H9 (cell line): ENCODE measurements around the gene XRN1. TPM values are rescaled to one million over a fixed set of nuclear protein-coding genes. Genes with fewer than 3 reads are reported as not detected.

ENCODE experiments used
- DNase-seq: peaks from one replicate; pipeline ENCODE4 v3.0.0-alpha.2; 2017
- H2AFZ ChIP-seq: one replicate; pipeline ENCODE4 v1.6.1; 2013; ENCODE audit warnings: mild to moderate bottlenecking, low read length, control low read depth, moderate library complexity
- H2AK5ac ChIP-seq: 2 replicates; pipeline ENCODE4 v1.6.1; 2013; ENCODE audit warnings: low read length, control low read depth, mixed read lengths; ENCODE audit not compliant: insufficient read length
- H2BK120ac ChIP-seq: one replicate; pipeline ENCODE4 v1.6.1; 2013; ENCODE audit warnings: low read depth, mild to moderate bottlenecking, low read length, control low read depth, inconsistent platforms; ENCODE audit not compliant: poor library complexity, severe bottlenecking
- H2BK12ac ChIP-seq: 2 replicates; pipeline ENCODE4 v1.6.1; 2013; ENCODE audit warnings: low read length, control low read depth, mixed read lengths, low read depth; ENCODE audit not compliant: insufficient read length
- H2BK15ac ChIP-seq: 2 replicates; pipeline ENCODE4 v1.6.1; 2013; ENCODE audit warnings: low read depth, low read length, control low read depth
- H2BK20ac ChIP-seq: one replicate; pipeline ENCODE4 v1.6.1; 2013; ENCODE audit warnings: low read depth, mild to moderate bottlenecking, low read length, control low read depth, inconsistent platforms; ENCODE audit not compliant: poor library complexity, severe bottlenecking
- H2BK5ac ChIP-seq: 2 replicates; pipeline ENCODE4 v1.6.1; 2013; ENCODE audit warnings: low read length, control low read depth, mixed read lengths; ENCODE audit not compliant: insufficient read length
- H3K14ac ChIP-seq: 2 replicates; pipeline ENCODE4 v1.6.1; 2013; ENCODE audit warnings: low read length, control low read depth; ENCODE audit not compliant: insufficient read depth
- H3K18ac ChIP-seq: 2 replicates; pipeline ENCODE4 v1.6.1; 2013; ENCODE audit warnings: low read depth, mild to moderate bottlenecking, mixed read lengths, low read length, control low read depth; ENCODE audit not compliant: insufficient read length
- H3K23ac ChIP-seq: 2 replicates; pipeline ENCODE4 v1.6.1; 2013; ENCODE audit warnings: low read length, control low read depth, mixed read lengths, low read depth; ENCODE audit not compliant: insufficient read length
- H3K23me2 ChIP-seq: 2 replicates; pipeline ENCODE4 v1.6.1; 2013; ENCODE audit warnings: low read depth, mild to moderate bottlenecking, mixed read lengths, low read length, control low read depth; ENCODE audit not compliant: insufficient read length, poor library complexity, severe bottlenecking
- H3K27ac ChIP-seq: 2 replicates; pipeline ENCODE4 v1.5.1; 2013; ENCODE audit warnings: low read length, control low read depth, mixed read lengths, low read depth; ENCODE audit not compliant: insufficient read length
- H3K27me3 ChIP-seq: 2 replicates; pipeline ENCODE4 v1.6.1; 2013; ENCODE audit warnings: low read length, control low read depth, inconsistent platforms; ENCODE audit not compliant: insufficient read depth
- H3K4ac ChIP-seq: 2 replicates; pipeline ENCODE4 v1.6.1; 2013; ENCODE audit warnings: low read depth, mild to moderate bottlenecking, control low read depth, inconsistent platforms, low read length, moderate library complexity
- H3K4me1 ChIP-seq: 2 replicates; pipeline ENCODE4 v1.6.1; 2013; ENCODE audit warnings: low read length, control low read depth, inconsistent platforms; ENCODE audit not compliant: insufficient read depth
- H3K4me2 ChIP-seq: 2 replicates; pipeline ENCODE4 v1.6.1; 2013; ENCODE audit warnings: low read length, control low read depth, mixed read lengths; ENCODE audit not compliant: insufficient read length, insufficient read depth
- H3K56ac ChIP-seq: 2 replicates; pipeline ENCODE4 v1.6.1; 2013; ENCODE audit warnings: low read depth, mild to moderate bottlenecking, mixed read lengths, low read length, control low read depth; ENCODE audit not compliant: insufficient read length
- H3K79me1 ChIP-seq: 2 replicates; pipeline ENCODE4 v1.6.1; 2013; ENCODE audit warnings: low read depth, mild to moderate bottlenecking, moderate library complexity, low read length, control low read depth, inconsistent platforms; ENCODE audit not compliant: insufficient read depth, poor library complexity, severe bottlenecking
- H3K79me2 ChIP-seq: 2 replicates; pipeline ENCODE4 v1.6.1; 2013; ENCODE audit warnings: low read length, control low read depth, inconsistent platforms; ENCODE audit not compliant: insufficient read depth
- H3K9ac ChIP-seq: 2 replicates; pipeline ENCODE4 v1.6.1; 2013; ENCODE audit warnings: low read length, control low read depth, mixed read lengths; ENCODE audit not compliant: insufficient read length; ENCODE audit errors: extremely low read depth
- H3K9me3 ChIP-seq: one replicate; pipeline ENCODE4 v1.6.1; 2013; ENCODE audit warnings: low read depth, low read length, inconsistent platforms; ENCODE audit not compliant: control insufficient read depth
- H3T11ph ChIP-seq: one replicate; pipeline ENCODE4 v1.6.1; 2013; ENCODE audit warnings: mild to moderate bottlenecking, low read length, control low read depth, inconsistent platforms
- H4K20me1 ChIP-seq: one replicate; pipeline ENCODE4 v1.6.1; 2013; ENCODE audit not compliant: control insufficient read depth, insufficient read length, insufficient read depth
- H4K5ac ChIP-seq: 2 replicates; pipeline ENCODE4 v1.6.1; 2013; ENCODE audit warnings: low read depth, mild to moderate bottlenecking, mixed read lengths, low read length, control low read depth; ENCODE audit not compliant: insufficient read length
- H4K8ac ChIP-seq: replicated peaks from 2 replicates; pipeline ENCODE4 v1.6.1; 2013; ENCODE audit warnings: low read length, control low read depth, mixed read lengths, low read depth; ENCODE audit not compliant: insufficient read length
- H4K91ac ChIP-seq: 2 replicates; pipeline ENCODE4 v1.6.1; 2013; ENCODE audit warnings: low read depth, mild to moderate bottlenecking, moderate library complexity, mixed read lengths, low read length, control low read depth; ENCODE audit not compliant: insufficient read length
- H3K27ac Mint-ChIP-seq, 3 experiments: 2 replicates in 2 of 3; 3 replicates in 1 of 3; pipeline ENCODE4 v1.8.0; 2020 to 2021; ENCODE audit warnings: mixed read lengths in 3 of 3, mild to moderate bottlenecking in 1 of 3, moderate library complexity in 1 of 3
- H3K27me3 Mint-ChIP-seq: 2 replicates; pipeline ENCODE4 v1.8.0; 2021; ENCODE audit warnings: low read depth, mild to moderate bottlenecking, moderate library complexity, mixed read lengths
- H3K36me3 Mint-ChIP-seq, 3 experiments: 2 replicates in 2 of 3; 3 replicates in 1 of 3; pipeline ENCODE4 v1.8.0; 2020 to 2021; ENCODE audit warnings: low read depth in 3 of 3, mixed read lengths in 3 of 3; ENCODE audit not compliant: insufficient read depth in 1 of 3
- H3K4me1 Mint-ChIP-seq, 2 experiments: 2 replicates each; pipeline ENCODE4 v1.8.0; 2020; ENCODE audit warnings: mixed read lengths in 2 of 2
- H3K4me3 Mint-ChIP-seq, 2 experiments: 2 replicates in 1 of 2; 3 replicates in 1 of 2; pipeline ENCODE4 v1.8.0; 2020 to 2021; ENCODE audit warnings: mild to moderate bottlenecking in 2 of 2, mixed read lengths in 2 of 2, moderate library complexity in 1 of 2
- H3K9me3 Mint-ChIP-seq, 2 experiments: 2 replicates in 1 of 2; 3 replicates in 1 of 2; pipeline ENCODE4 v1.8.0; 2020; ENCODE audit warnings: mild to moderate bottlenecking in 2 of 2, mixed read lengths in 2 of 2, moderate library complexity in 1 of 2
- WGBS: extraction: QIAGEN DNeasy Blood & Tissue Kit; methylation state at CpG from one replicate; pipeline ENCODE4 v1.1.7; 2013; ENCODE audit warnings: missing lambda C conversion rate, low lambda C conversion rate, mixed read lengths; ENCODE audit not compliant: insufficient read length; ENCODE audit errors: extremely low coverage; 5-methylcytosine and 5-hydroxymethylcytosine counted together
- total RNA-seq: library from RNA; stranded (reverse); gene quantifications from 2 replicates; pipeline ENCODE4 v1.2.1, GENCODE V29; 2021
- TF ChIP-seq, protein P1 (sequence below): fragments of 200-600 bp; sonication (generic); conservative IDR thresholded peaks from 3 replicates; pipeline ENCODE4 v1.8.0; 2021; ENCODE audit warnings: antibody characterized with exemption, mild to moderate bottlenecking

Gene XRN1
- total RNA-seq, 1 experiment from 2014 or later = 15.0 TPM

DNA sequence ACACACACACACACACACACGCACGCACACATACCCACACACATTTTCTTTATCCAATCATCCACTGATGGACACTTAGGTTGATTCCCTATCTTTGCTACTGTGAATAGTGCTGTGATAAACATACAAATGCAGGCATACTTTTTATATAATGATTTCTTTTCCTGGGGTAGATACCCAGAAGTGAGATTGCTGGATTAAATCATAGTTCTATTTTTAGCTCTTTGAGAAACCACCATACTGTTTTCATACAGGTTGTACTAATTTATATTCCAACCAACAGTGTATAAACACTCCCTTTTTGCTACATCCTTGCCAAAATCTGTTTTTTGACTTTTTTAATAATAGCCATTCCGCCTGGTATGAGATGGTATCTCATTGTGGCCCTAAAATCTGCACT, 127.9 kb downstream of the XRN1 start:
- Histone ChIP-seq H4K20me1 (no peaks in the 10 kb centered on the region), H3K79me2 (no peaks in the 10 kb centered on the region), H3K4me2 (no peak overlapping the region), H4K91ac (no peak overlapping the region), H4K5ac (no peak overlapping the region), H3K4ac (no peak overlapping the region), H3K18ac (no peak overlapping the region), H3T11ph (no peak overlapping the region), H3K79me1 (no peaks in the 10 kb centered on the region), H3K9ac (no peak overlapping the region), H2AFZ (no peak overlapping the region), H2BK5ac (no peak overlapping the region), H2BK12ac (no peak overlapping the region), H3K14ac (no peak overlapping the region), H3K9me3 (no peaks in the 10 kb centered on the region), H3K23me2 (no peaks in the 10 kb centered on the region), H2BK120ac (no peak overlapping the region), H3K56ac (no peak overlapping the region), H3K27ac (no peak overlapping the region), H2BK15ac (no peak overlapping the region), H3K23ac (no peak overlapping the region), H2AK5ac (no peak overlapping the region), H3K27me3 (no peaks in the 10 kb centered on the region), H4K8ac (no peak overlapping the region), H2BK20ac (no peak overlapping the region), H3K4me1 (no peaks in the 10 kb centered on the region)
- no peaks in the 10 kb centered on the region for H3K27me3 Mint-ChIP-seq
- no peaks in the 10 kb centered on the region for H3K4me1 Mint-ChIP-seq
- peaks cover 0 to 4% (median 0%) of the 10 kb centered on the region in 3 experiments; a peak in 1 of 7 replicates for H3K36me3 Mint-ChIP-seq
- TF ChIP-seq, protein P1, sequence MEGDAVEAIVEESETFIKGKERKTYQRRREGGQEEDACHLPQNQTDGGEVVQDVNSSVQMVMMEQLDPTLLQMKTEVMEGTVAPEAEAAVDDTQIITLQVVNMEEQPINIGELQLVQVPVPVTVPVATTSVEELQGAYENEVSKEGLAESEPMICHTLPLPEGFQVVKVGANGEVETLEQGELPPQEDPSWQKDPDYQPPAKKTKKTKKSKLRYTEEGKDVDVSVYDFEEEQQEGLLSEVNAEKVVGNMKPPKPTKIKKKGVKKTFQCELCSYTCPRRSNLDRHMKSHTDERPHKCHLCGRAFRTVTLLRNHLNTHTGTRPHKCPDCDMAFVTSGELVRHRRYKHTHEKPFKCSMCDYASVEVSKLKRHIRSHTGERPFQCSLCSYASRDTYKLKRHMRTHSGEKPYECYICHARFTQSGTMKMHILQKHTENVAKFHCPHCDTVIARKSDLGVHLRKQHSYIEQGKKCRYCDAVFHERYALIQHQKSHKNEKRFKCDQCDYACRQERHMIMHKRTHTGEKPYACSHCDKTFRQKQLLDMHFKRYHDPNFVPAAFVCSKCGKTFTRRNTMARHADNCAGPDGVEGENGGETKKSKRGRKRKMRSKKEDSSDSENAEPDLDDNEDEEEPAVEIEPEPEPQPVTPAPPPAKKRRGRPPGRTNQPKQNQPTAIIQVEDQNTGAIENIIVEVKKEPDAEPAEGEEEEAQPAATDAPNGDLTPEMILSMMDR = no peak
- H3K27ac Mint-ChIP-seq = no peak overlapping the region
- H3K4me3 Mint-ChIP-seq = no peak overlapping the region
- WGBS = no CpG with 5 or more reads among the region's 3 CpGs
- H3K9me3 Mint-ChIP-seq = no peaks in the 10 kb centered on the region; a peak in 1 of 5 replicates
- no peak for DNase-seq
